HK-2 (cell line): Measurements from ENCODE around the gene FBXL16.
A peak's percentile ranks its signal among the peaks of the same experiment; 100 is the strongest.

Source experiments
- DNase-seq: peaks from one replicate; pipeline ENCODE4 v3.0.0-alpha.2; 2018; ENCODE audit not compliant: unreplicated experiment

FBXL16 gene

GRCh38 chr16:734981-735881, 29.6 kb upstream of the FBXL16 start:
- no peak for DNase-seq

- no peak for DNase-seq
These were observed 28.8 kb upstream of the FBXL16 start for GRCh38 chr16:734208-734980.

- DNase-seq: no peak
These were observed 28.0 kb upstream of the FBXL16 start for GRCh38 chr16:733382-734207.

GRCh38 chr16:732936-733335, 27.3 kb upstream of the FBXL16 start:
- no peak for DNase-seq

- no peak for DNase-seq
These were observed 26.7 kb upstream of the FBXL16 start for GRCh38 chr16:732332-732731.

GRCh38 chr16:730666-731509, 25.3 kb upstream of the FBXL16 start:
- no peak for DNase-seq

GRCh38 chr16:729768-730665, 24.4 kb upstream of the FBXL16 start:
- no peak for DNase-seq

- no peak for DNase-seq
These were observed 23.5 kb upstream of the FBXL16 start for GRCh38 chr16:728890-729744.

- DNase-seq: peak; percentile 82
These were observed 22.7 kb upstream of the FBXL16 start for GRCh38 chr16:728131-728889.

- DNase-seq: no peak
These were observed 21.8 kb upstream of the FBXL16 start for GRCh38 chr16:727291-727977.

- peak; percentile 46 for DNase-seq
These were observed 21.1 kb upstream of the FBXL16 start, which contains the start of the genes CCDC78 and HAGHL for GRCh38 chr16:726438-727290. Gene CCDC78 (minus strand): TSS chr16:726443. CDS start chr16:726367, 76 bp downstream. Gene HAGHL (plus strand): TSS chr16:727106. CDS start chr16:727510, 404 bp downstream.

GRCh38 chr16:726188-726437, 20.5 kb upstream of the FBXL16 start:
- DNase-seq: no peak

GRCh38 chr16:725463-726187, 20.0 kb upstream of the FBXL16 start:
- no peak for DNase-seq

GRCh38 chr16:725041-725376, 19.4 kb upstream of the FBXL16 start:
- DNase-seq: no peak

GRCh38 chr16:724188-725040, 18.8 kb upstream of the FBXL16 start:
- no peak for DNase-seq
